SK-N-SH treated with all-trans-retinoic acid at 6 μM for 48 hours (cell line): ENCODE results near the gene ECEL1.

Source experiments
- ATAC-seq: fragments of 200-7000 bp; cut with Tn5 transposase; 3 replicates; pipeline ENCODE4 v1.9.1; 2020; ENCODE audit warnings: mild to moderate bottlenecking, moderate library complexity
- ARNTL ChIP-seq: fragments of 450-650 bp; formaldehyde crosslinking; IDR thresholded peaks from 2 replicates; pipeline ENCODE4 v1.5.0; 2020; ENCODE audit warnings: low read depth, mild to moderate bottlenecking, moderate library complexity, borderline replicate concordance
- BACH2 ChIP-seq: fragments of 250-450 bp; sonication (Bioruptor Pico); IDR thresholded peaks from 2 replicates; pipeline ENCODE4 v1.9.0; 2021; ENCODE audit warnings: mild to moderate bottlenecking, borderline replicate concordance
- CSDC2 ChIP-seq: fragments of 250-450 bp; sonication (Bioruptor Pico); IDR thresholded peaks from 2 replicates; pipeline ENCODE4 v1.5.0; 2020; ENCODE audit warnings: mild to moderate bottlenecking, moderate library complexity
- ESRRG ChIP-seq: fragments of 250-450 bp; sonication (Bioruptor Pico); IDR thresholded peaks from 2 replicates; pipeline ENCODE4 v1.6.1; 2021; ENCODE audit warnings: mild to moderate bottlenecking
- GLIS3 ChIP-seq: fragments of 250-450 bp; sonication (Bioruptor Pico); IDR thresholded peaks from 2 replicates; pipeline ENCODE4 v1.5.0; 2020; ENCODE audit warnings: mild to moderate bottlenecking, moderate library complexity
- ISL1 ChIP-seq: fragments of 250-450 bp; sonication (Bioruptor Pico); IDR thresholded peaks from 2 replicates; pipeline ENCODE4 v2.1.2; 2022; ENCODE audit warnings: mild to moderate bottlenecking, moderate library complexity
- OSR1 ChIP-seq: fragments of 250-450 bp; sonication (Bioruptor Pico); IDR thresholded peaks from 2 replicates; pipeline ENCODE4 v1.8.0; 2022; ENCODE audit warnings: moderate library complexity, mild to moderate bottlenecking, inconsistent platforms
- PPARA ChIP-seq: fragments of 250-450 bp; sonication (Bioruptor Pico); IDR thresholded peaks from 2 replicates; pipeline ENCODE4 v1.5.0; 2020; ENCODE audit warnings: mild to moderate bottlenecking, borderline replicate concordance
- RARB ChIP-seq: fragments of 250-450 bp; sonication (Bioruptor Pico); IDR thresholded peaks from 2 replicates; pipeline ENCODE4 v1.8.0; 2021; ENCODE audit warnings: mild to moderate bottlenecking, moderate library complexity
- SNAI2 ChIP-seq: fragments of 250-450 bp; sonication (Bioruptor Pico); IDR thresholded peaks from 2 replicates; pipeline ENCODE4 v1.5.0; 2020; ENCODE audit warnings: mild to moderate bottlenecking, moderate library complexity
- TCF4 ChIP-seq: fragments of 250-450 bp; sonication (Bioruptor Pico); IDR thresholded peaks from 2 replicates; pipeline ENCODE4 v1.8.0; 2021; ENCODE audit warnings: mild to moderate bottlenecking, moderate library complexity, borderline replicate concordance
- ZC3H10 ChIP-seq: fragments of 250-450 bp; sonication (Bioruptor Pico); IDR thresholded peaks from 2 replicates; pipeline ENCODE4 v1.5.1; 2021; ENCODE audit warnings: mild to moderate bottlenecking, moderate library complexity
- ZFP30 ChIP-seq: fragments of 450-650 bp; formaldehyde crosslinking; IDR thresholded peaks from 2 replicates; pipeline ENCODE4 v1.5.0; 2022; ENCODE audit warnings: mild to moderate bottlenecking, moderate library complexity
- ZNF565 ChIP-seq: fragments of 450-650 bp; formaldehyde crosslinking; conservative IDR thresholded peaks from 2 replicates; pipeline ENCODE4 v1.5.0; 2020; ENCODE audit warnings: low read depth, mild to moderate bottlenecking, moderate library complexity
- ZNF70 ChIP-seq: fragments of 450-650 bp; formaldehyde crosslinking; IDR thresholded peaks from 2 replicates; pipeline ENCODE4 v1.5.0; 2020; ENCODE audit warnings: mild to moderate bottlenecking, moderate library complexity
- ZNF8 ChIP-seq: fragments of 450-650 bp; formaldehyde crosslinking; IDR thresholded peaks from 2 replicates; pipeline ENCODE4 v1.5.0; 2020; ENCODE audit warnings: mild to moderate bottlenecking, moderate library complexity
- TF ChIP-seq, protein P1 (sequence below): fragments of 250-450 bp; sonication (Bioruptor Pico); IDR thresholded peaks from 2 replicates; pipeline ENCODE4 v1.8.0; 2020; ENCODE audit warnings: mild to moderate bottlenecking, moderate library complexity, borderline replicate concordance
- TF ChIP-seq, protein P2 (sequence below): fragments of 250-450 bp; sonication (Bioruptor Pico); IDR thresholded peaks from 2 replicates; pipeline ENCODE4 v1.5.1; 2021; ENCODE audit warnings: mild to moderate bottlenecking, moderate library complexity
- TF ChIP-seq, protein P3 (sequence below): fragments of 250-450 bp; sonication (Bioruptor Pico); IDR thresholded peaks from 2 replicates; pipeline ENCODE4 v1.8.0; 2021; ENCODE audit warnings: low read depth, mild to moderate bottlenecking, moderate library complexity, borderline replicate concordance
- TF ChIP-seq, protein P4 (sequence below): fragments of 250-450 bp; sonication (Bioruptor Pico); IDR thresholded peaks from 2 replicates; pipeline ENCODE4 v1.5.1; 2020; ENCODE audit warnings: low read depth, mild to moderate bottlenecking, moderate library complexity

ECEL1 gene

DNA sequence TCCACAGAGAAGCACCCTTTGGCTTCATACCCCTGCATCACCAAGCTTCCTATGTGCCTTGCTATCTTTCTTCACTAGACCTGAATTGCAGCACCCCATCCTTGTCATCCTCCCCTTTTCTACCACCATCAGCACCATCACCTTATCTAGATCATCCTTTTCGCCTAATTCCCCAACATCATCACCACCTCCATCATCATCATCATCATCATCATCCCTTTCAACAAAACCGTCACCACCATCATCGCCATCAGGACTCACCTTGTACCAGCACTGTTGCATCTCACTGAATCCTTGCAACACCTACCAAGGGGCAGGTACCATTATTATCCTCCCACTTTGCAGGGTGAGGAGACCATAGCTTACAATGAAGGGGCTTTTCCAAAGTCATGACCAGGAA is 10.8 kb upstream of the ECEL1 start:
- TF ChIP-seq ZFP30 (CRISPR knock-in tag) (no peak), RARB (CRISPR knock-in tag) (no peak), BACH2 (CRISPR knock-in tag) (no peak), ARNTL (CRISPR knock-in tag) (no peak), GLIS3 (CRISPR knock-in tag) (no peak), ZNF8 (CRISPR knock-in tag) (no peak), PPARA (CRISPR knock-in tag) (no peak), ISL1 (no peak), CSDC2 (CRISPR knock-in tag) (no peak), ZNF70 (CRISPR knock-in tag) (no peak), ZNF565 (CRISPR knock-in tag) (no peak), OSR1 (CRISPR knock-in tag) (no peak), ESRRG (no peak), SNAI2 (no peak), ZC3H10 (CRISPR knock-in tag) (no peak), TCF4 (CRISPR knock-in tag) (no peak)
- TF ChIP-seq, protein P1, sequence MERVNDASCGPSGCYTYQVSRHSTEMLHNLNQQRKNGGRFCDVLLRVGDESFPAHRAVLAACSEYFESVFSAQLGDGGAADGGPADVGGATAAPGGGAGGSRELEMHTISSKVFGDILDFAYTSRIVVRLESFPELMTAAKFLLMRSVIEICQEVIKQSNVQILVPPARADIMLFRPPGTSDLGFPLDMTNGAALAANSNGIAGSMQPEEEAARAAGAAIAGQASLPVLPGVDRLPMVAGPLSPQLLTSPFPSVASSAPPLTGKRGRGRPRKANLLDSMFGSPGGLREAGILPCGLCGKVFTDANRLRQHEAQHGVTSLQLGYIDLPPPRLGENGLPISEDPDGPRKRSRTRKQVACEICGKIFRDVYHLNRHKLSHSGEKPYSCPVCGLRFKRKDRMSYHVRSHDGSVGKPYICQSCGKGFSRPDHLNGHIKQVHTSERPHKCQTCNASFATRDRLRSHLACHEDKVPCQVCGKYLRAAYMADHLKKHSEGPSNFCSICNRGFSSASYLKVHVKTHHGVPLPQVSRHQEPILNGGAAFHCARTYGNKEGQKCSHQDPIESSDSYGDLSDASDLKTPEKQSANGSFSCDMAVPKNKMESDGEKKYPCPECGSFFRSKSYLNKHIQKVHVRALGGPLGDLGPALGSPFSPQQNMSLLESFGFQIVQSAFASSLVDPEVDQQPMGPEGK (CRISPR knock-in tag): no peak
- TF ChIP-seq, protein P2, sequence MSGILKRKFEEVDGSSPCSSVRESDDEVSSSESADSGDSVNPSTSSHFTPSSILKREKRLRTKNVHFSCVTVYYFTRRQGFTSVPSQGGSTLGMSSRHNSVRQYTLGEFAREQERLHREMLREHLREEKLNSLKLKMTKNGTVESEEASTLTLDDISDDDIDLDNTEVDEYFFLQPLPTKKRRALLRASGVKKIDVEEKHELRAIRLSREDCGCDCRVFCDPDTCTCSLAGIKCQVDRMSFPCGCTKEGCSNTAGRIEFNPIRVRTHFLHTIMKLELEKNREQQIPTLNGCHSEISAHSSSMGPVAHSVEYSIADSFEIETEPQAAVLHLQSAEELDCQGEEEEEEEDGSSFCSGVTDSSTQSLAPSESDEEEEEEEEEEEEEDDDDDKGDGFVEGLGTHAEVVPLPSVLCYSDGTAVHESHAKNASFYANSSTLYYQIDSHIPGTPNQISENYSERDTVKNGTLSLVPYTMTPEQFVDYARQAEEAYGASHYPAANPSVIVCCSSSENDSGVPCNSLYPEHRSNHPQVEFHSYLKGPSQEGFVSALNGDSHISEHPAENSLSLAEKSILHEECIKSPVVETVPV: no peak
- TF ChIP-seq, protein P3, sequence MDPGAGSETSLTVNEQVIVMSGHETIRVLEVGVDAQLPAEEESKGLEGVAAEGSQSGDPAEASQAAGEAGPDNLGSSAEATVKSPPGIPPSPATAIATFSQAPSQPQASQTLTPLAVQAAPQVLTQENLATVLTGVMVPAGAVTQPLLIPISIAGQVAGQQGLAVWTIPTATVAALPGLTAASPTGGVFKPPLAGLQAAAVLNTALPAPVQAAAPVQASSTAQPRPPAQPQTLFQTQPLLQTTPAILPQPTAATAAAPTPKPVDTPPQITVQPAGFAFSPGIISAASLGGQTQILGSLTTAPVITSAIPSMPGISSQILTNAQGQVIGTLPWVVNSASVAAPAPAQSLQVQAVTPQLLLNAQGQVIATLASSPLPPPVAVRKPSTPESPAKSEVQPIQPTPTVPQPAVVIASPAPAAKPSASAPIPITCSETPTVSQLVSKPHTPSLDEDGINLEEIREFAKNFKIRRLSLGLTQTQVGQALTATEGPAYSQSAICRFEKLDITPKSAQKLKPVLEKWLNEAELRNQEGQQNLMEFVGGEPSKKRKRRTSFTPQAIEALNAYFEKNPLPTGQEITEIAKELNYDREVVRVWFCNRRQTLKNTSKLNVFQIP (CRISPR knock-in tag): no peak
- TF ChIP-seq, protein P4, sequence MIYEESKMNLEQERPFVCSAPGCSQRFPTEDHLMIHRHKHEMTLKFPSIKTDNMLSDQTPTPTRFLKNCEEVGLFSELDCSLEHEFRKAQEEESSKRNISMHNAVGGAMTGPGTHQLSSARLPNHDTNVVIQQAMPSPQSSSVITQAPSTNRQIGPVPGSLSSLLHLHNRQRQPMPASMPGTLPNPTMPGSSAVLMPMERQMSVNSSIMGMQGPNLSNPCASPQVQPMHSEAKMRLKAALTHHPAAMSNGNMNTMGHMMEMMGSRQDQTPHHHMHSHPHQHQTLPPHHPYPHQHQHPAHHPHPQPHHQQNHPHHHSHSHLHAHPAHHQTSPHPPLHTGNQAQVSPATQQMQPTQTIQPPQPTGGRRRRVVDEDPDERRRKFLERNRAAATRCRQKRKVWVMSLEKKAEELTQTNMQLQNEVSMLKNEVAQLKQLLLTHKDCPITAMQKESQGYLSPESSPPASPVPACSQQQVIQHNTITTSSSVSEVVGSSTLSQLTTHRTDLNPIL (CRISPR knock-in tag): no peak
- TF ChIP-seq, all 23 proteins: peak for 0
- ATAC-seq: no peak

DNA sequence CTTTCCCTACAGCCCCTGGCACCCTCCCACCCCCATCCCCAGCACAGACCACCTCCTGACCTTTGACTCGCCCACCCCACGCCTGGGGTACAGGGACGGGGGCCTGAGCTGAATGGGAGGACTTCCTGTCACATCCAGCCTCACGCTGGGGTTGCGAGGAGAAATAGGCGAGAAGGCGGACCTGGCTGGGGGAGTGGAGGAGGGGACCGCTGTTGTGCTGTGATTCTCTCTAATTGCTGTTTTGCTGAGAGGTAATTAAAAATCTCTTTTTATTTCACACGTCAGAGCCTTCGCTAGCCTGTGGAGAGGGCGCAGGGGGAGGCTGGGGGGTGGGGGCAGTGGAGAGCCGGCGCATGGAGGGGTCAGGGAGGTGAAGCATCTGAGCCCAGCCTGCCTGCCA is 9.7 kb upstream of the ECEL1 start:
- TF ChIP-seq ZNF70 (CRISPR knock-in tag): no peak
- no peak for TF ChIP-seq RARB (CRISPR knock-in tag)
- no peak for TF ChIP-seq GLIS3 (CRISPR knock-in tag)
- no peak for TF ChIP-seq ZNF8 (CRISPR knock-in tag)
- TF ChIP-seq, protein P2: no peak
- no peak for TF ChIP-seq ESRRG
- TF ChIP-seq PPARA (CRISPR knock-in tag): no peak
- TF ChIP-seq TCF4 (CRISPR knock-in tag): no peak
- TF ChIP-seq, protein P1 (CRISPR knock-in tag): no peak
- TF ChIP-seq ARNTL (CRISPR knock-in tag): no peak
- no peak for TF ChIP-seq BACH2 (CRISPR knock-in tag)
- no peak for TF ChIP-seq ZC3H10 (CRISPR knock-in tag)
- no peak for TF ChIP-seq CSDC2 (CRISPR knock-in tag)
- ATAC-seq: no peak
